22Rv1 (cell line): Measurements from ENCODE around the gene CEP41.

Source experiments
- CTCF ChIP-seq: fragments of 450-650 bp; IDR thresholded peaks from 2 replicates; pipeline ENCODE4 v1.5.1; 2017; ENCODE audit warnings: mild to moderate bottlenecking
- ZFX ChIP-seq: fragments of 450-650 bp; IDR thresholded peaks from 2 replicates; pipeline ENCODE4 v1.6.1; 2017; ENCODE audit warnings: antibody characterized with exemption, borderline replicate concordance

- no peak for TF ChIP-seq CTCF
- no peak for TF ChIP-seq ZFX
Observed at GRCh38 chr7:130433301-130433700, 7.5 kb downstream of the CEP41 start.
